ENCODE data around the gene MED25. TPM values are rescaled to one million over a fixed set of nuclear protein-coding genes. Genes with fewer than 3 reads are reported as not detected.

The MED25 gene
- total and polyA plus RNA-seq, 2 experiments from 2014 or later = 29.6 to 83.9 TPM

DNA sequence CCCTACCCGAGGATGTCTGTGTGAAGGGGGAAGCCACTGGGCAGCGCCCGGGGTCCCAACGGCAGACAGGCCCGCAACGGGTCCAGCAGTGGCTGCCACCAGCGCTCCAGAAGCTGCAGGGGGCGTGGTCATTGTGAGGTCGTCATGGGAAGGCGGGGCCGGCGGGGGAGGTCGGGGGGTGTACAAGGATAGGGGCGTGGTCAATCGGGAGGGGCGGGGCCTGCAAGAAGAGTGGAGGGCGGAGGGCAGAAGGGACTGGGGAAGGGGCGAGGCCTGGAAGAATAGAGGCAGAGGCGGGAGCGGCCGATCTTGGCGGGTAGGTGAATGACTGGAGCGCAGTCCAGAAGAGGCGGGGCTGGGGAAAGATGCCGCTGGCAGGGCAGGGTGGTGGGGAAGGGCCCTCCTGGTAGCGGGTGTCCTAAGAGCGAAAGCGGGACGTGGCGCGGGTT, 9.4 kb upstream of the MED25 start:
- H3K27ac ChIP-seq = peak overlapping the region; percentile 70
- TF ChIP-seq EZH2phosphoT487 (IDR thresholded peaks at IDR 0.05; ENCODE audit: low read depth, severe bottlenecking, unreplicated experiment) (no peak), EZH2 (IDR thresholded peaks at IDR 0.05; ENCODE audit: borderline replicate concordance) (no peak), CTCF (IDR thresholded peaks at IDR 0.05; ENCODE audit: poor library complexity) (no peak)

GRCh38 chr19:49809160-49809940, 8.7 kb upstream of the MED25 start:
- Histone ChIP-seq H3K27me3 (no peaks in the 10 kb centered on the region), H3K27ac (peak overlapping the region; percentile 70), H3K79me2 (no peaks in the 10 kb centered on the region), H3K4me1 (ENCODE audit: insufficient read depth) (peaks cover 11% of the 10 kb centered on the region), H3K9me2 (replicated peaks; ENCODE audit: insufficient read depth) (no peaks in the 10 kb centered on the region), H4K20me1 (ENCODE audit: insufficient read depth, poor library complexity, severe bottlenecking) (no peaks in the 10 kb centered on the region), H3K4me2 (peak overlapping the region; percentile 98), H3K36me3 (replicated peaks; ENCODE audit: insufficient read depth, low read depth) (no peaks in the 10 kb centered on the region), H2AFZ (peak overlapping the region; percentile 84), H3K9me3 (ENCODE audit: low read depth) (no peaks in the 10 kb centered on the region), H3K4me3 (peak overlapping the region; percentile 36)
- peak; percentile 67 for DNase-seq (ENCODE audit: low spot score)
- TF ChIP-seq CTCF (IDR thresholded peaks at IDR 0.05; ENCODE audit: poor library complexity) (peak; percentile 16), EZH2phosphoT487 (IDR thresholded peaks at IDR 0.05; ENCODE audit: low read depth, severe bottlenecking, unreplicated experiment) (no peak), EZH2 (IDR thresholded peaks at IDR 0.05; ENCODE audit: borderline replicate concordance) (no peak)
- 13% methylated on average over 43 of the region's 50 CpGs for WGBS (ENCODE audit: low lambda C conversion rate, missing lambda C conversion rate)

More for the DNA sequence above, 9.4 kb upstream of the MED25 start:
- peak overlapping the region; percentile 98 for H3K4me2 ChIP-seq
- 4% methylated on average over 6 of the region's 31 CpGs for WGBS (ENCODE audit: low lambda C conversion rate, missing lambda C conversion rate)
- no peaks in the 10 kb centered on the region for H3K27me3 ChIP-seq
- H3K79me2 ChIP-seq = no peaks in the 10 kb centered on the region
- H3K4me3 ChIP-seq = peak overlapping the region; percentile 36
- H3K9me2 ChIP-seq (replicated peaks; ENCODE audit: insufficient read depth) = no peaks in the 10 kb centered on the region
- no peaks in the 10 kb centered on the region for H3K9me3 ChIP-seq (ENCODE audit: low read depth)
- H3K36me3 ChIP-seq (replicated peaks; ENCODE audit: insufficient read depth, low read depth) = no peaks in the 10 kb centered on the region
- peak overlapping the region; percentile 84 for H2AFZ ChIP-seq
- peaks cover 11% of the 10 kb centered on the region for H3K4me1 ChIP-seq (ENCODE audit: insufficient read depth)
- peak; percentile 96 for DNase-seq (ENCODE audit: low spot score)
- no peaks in the 10 kb centered on the region for H4K20me1 ChIP-seq (ENCODE audit: insufficient read depth, poor library complexity, severe bottlenecking)

DNA sequence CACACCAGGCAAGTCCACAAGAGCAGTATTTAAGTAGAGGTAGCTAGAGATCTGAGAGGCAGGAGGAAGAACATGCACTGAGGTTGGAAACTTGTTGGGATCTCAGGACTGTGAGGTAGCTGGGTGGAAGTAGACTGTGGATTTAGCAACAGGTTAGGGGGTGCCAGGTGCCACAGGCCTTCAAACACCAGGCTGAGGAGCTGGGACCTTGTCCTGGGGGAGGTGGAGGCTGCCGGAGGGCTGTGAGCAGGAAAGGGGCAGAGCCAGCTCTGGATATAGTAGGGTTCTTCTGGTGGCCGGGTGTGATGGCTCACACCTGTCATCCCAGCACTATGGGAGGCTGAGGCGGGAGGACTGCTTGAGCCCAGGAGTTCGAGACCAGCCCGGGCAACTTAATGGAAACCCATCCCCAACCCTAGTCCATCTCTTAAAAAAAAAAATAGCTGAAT, 8.1 kb upstream of the MED25 start:
- 93% methylated on average over 5 of the region's 5 CpGs for WGBS (ENCODE audit: low lambda C conversion rate, missing lambda C conversion rate)
- peak overlapping the region; percentile 70 for H3K27ac ChIP-seq
- no peaks in the 10 kb centered on the region for H3K9me3 ChIP-seq (ENCODE audit: low read depth)
- H3K4me2 ChIP-seq = peak overlapping the region; percentile 98
- H3K36me3 ChIP-seq (replicated peaks; ENCODE audit: insufficient read depth, low read depth) = no peaks in the 10 kb centered on the region
- H3K27me3 ChIP-seq = no peaks in the 10 kb centered on the region
- peaks cover 11% of the 10 kb centered on the region for H3K4me1 ChIP-seq (ENCODE audit: insufficient read depth)
- H3K79me2 ChIP-seq = no peaks in the 10 kb centered on the region
- no peak for TF ChIP-seq CTCF (IDR thresholded peaks at IDR 0.05; ENCODE audit: poor library complexity)
- no peak for TF ChIP-seq EZH2 (IDR thresholded peaks at IDR 0.05; ENCODE audit: borderline replicate concordance)
- no peak for TF ChIP-seq EZH2phosphoT487 (IDR thresholded peaks at IDR 0.05; ENCODE audit: low read depth, severe bottlenecking, unreplicated experiment)
- no peaks in the 10 kb centered on the region for H4K20me1 ChIP-seq (ENCODE audit: insufficient read depth, poor library complexity, severe bottlenecking)
- no peak for DNase-seq (ENCODE audit: low spot score)
- H2AFZ ChIP-seq = no peak overlapping the region
- H3K4me3 ChIP-seq = no peak overlapping the region
- no peaks in the 10 kb centered on the region for H3K9me2 ChIP-seq (replicated peaks; ENCODE audit: insufficient read depth)

Data from hepatocyte (in vitro differentiated cells).